GM19043 (cell line): ENCODE measurements around the gene MT1H.
A peak's percentile ranks its signal among the peaks of the same experiment; 100 is the strongest.
"Not testable (repeated sequence)": the region's sequence is repeated elsewhere in the genome, so short reads cannot be mapped to it uniquely, and the experiment has no call there.

Experiments
- ATAC-seq: cut with Tn5 transposase; IDR thresholded peaks from one replicate; pipeline ENCODE4 v1.9.1; 2021; ENCODE audit warnings: low read depth; ENCODE audit not compliant: unreplicated experiment

The MT1H gene

GRCh38 chr16:56669005-56669839 lies at the start of gene MT1H:
Gene MT1H (plus strand): TSS chr16:56669814. CDS start chr16:56669885, 71 bp downstream.
- ATAC-seq: no peak

- ATAC-seq: no peak
Measured at GRCh38 chr16:56620339-56620897, 49.2 kb upstream of the MT1H start.

GRCh38 chr16:56621665-56622445 lies 47.8 kb upstream of the MT1H start:
- not testable (repeated sequence) for ATAC-seq

- not testable (repeated sequence) for ATAC-seq
Measured at GRCh38 chr16:56623184-56623583, 46.4 kb upstream of the MT1H start.

GRCh38 chr16:56623637-56624036 lies 46.0 kb upstream of the MT1H start:
- no peak for ATAC-seq

- ATAC-seq: peak; percentile 45
Measured at GRCh38 chr16:56625140-56625942, 44.3 kb upstream of the MT1H start, which contains the start of gene MT1E. Gene MT1E (plus strand): TSS chr16:56625781. CDS start chr16:56625852, 71 bp downstream.

GRCh38 chr16:56625943-56626654 lies 43.5 kb upstream of the MT1H start:
- no peak for ATAC-seq

GRCh38 chr16:56626685-56627084 lies 42.9 kb upstream of the MT1H start:
- no peak for ATAC-seq

GRCh38 chr16:56628486-56629350 lies 40.9 kb upstream of the MT1H start:
- no peak for ATAC-seq

GRCh38 chr16:56629531-56629930 lies 40.1 kb upstream of the MT1H start:
- ATAC-seq: no peak

GRCh38 chr16:56630134-56630533 lies 39.5 kb upstream of the MT1H start:
- ATAC-seq: peak; percentile 81

- no peak for ATAC-seq
Measured at GRCh38 chr16:56631197-56631596, 38.4 kb upstream of the MT1H start.

GRCh38 chr16:56631832-56632155 lies 37.8 kb upstream of the MT1H start:
- no peak for ATAC-seq

GRCh38 chr16:56632156-56632847 lies 37.3 kb upstream of the MT1H start, which contains the start of gene MT1M:
Gene MT1M (plus strand): TSS chr16:56632659. CDS start chr16:56632732, 73 bp downstream.
- ATAC-seq: no peak

- ATAC-seq: no peak
Measured at GRCh38 chr16:56632848-56633365, 36.7 kb upstream of the MT1H start.

GRCh38 chr16:56633535-56633934 lies 36.1 kb upstream of the MT1H start:
- no peak for ATAC-seq

- no peak for ATAC-seq
Measured at GRCh38 chr16:56634715-56635440, 34.7 kb upstream of the MT1H start.
